Bronchial epithelial cell (primary cell): ENCODE measurements around the gene C10orf120. TPM values are rescaled to one million over a fixed set of nuclear protein-coding genes. Genes with fewer than 3 reads are reported as not detected.

ENCODE experiments used
- DNase-seq: peaks from one replicate; pipeline ENCODE4 v3.0.0-alpha.2; 2010; ENCODE audit warnings: low read depth
- FAIRE-seq: peaks from 2 replicates; lab custom pipeline; 2011; peaks lifted over from hg19 to GRCh38; lab: Jason Lieb, UNC
- H3K27me3 ChIP-seq: 2 replicates; pipeline ENCODE4 v1.5.1; 2011; ENCODE audit warnings: low read length; ENCODE audit not compliant: control insufficient read depth, insufficient read depth
- H3K36me3 ChIP-seq: 2 replicates; pipeline ENCODE4 v1.5.1; 2011; ENCODE audit warnings: low read length; ENCODE audit not compliant: control insufficient read depth, insufficient read depth
- H3K4me3 ChIP-seq: 2 replicates; pipeline ENCODE4 v1.5.1; 2011; ENCODE audit warnings: mild to moderate bottlenecking, low read depth, low read length, control low read depth
- CTCF ChIP-seq: IDR thresholded peaks from 2 replicates; pipeline ENCODE4 v1.5.1; 2011; ENCODE audit warnings: mild to moderate bottlenecking, moderate library complexity, low read length, control low read depth, inconsistent platforms; ENCODE audit not compliant: insufficient read depth, severe bottlenecking
- total RNA-seq: library from RNA; depleted of rRNA; stranded (reverse); fragments of >200 nt; gene quantifications from 2 replicates; pipeline ENCODE4 v1.2.1, GENCODE V29; 2014

Gene C10orf120
- total RNA-seq, 1 donor from 2014 or later: not detected

GRCh38 chr10:122733931-122734665 is 34.5 kb upstream of the C10orf120 start:
- FAIRE-seq (no peak), DNase-seq (no peak)
- no peaks in the 10 kb centered on the region for H3K36me3 ChIP-seq
- no peak for TF ChIP-seq CTCF
- H3K4me3 ChIP-seq: no peak overlapping the region
- H3K27me3 ChIP-seq: no peaks in the 10 kb centered on the region

DNA sequence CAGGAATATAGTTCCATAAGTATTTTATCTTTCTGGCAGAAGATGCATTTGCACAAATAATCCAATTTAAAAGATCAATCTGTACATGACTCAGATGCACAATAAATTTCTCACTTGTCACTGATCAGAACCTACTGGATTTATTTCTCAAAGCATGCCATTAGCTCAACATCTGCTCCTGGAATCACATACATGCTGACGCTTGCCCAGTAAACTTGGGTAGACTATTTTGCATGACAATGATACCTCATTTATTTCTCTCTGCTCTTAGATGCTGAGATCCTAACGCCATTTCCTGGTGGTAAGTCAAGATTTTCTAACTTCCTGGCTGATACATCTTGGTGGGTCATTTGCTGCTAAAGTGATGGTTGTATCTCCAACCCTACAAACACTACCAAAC is 33.8 kb upstream of the C10orf120 start:
- TF ChIP-seq CTCF: no peak
- DNase-seq (peak; percentile 45), FAIRE-seq (no peak)
- no peaks in the 10 kb centered on the region for H3K36me3 ChIP-seq
- no peak overlapping the region for H3K4me3 ChIP-seq
- no peaks in the 10 kb centered on the region for H3K27me3 ChIP-seq

DNA sequence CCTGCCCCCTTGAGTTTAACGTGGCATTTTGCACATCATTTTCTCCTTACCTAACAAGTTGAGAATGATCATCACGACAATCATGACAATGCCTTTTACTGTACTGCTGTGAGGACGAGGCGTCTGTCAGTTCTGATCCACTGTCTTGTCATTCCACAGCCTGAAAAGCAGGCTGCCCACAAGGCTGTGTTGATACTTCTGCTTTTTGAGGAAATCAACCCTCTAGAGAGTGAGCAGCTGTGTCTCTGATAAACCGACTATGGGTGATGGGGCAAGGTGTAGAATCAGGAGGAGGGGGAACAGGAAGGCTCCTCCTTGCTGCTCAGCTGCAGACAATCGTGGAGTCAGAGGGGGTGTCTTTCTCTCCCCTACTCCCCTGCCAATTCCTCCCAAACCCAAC is 30.6 kb upstream of the C10orf120 start:
- Histone ChIP-seq H3K27me3 (no peaks in the 10 kb centered on the region), H3K4me3 (no peak overlapping the region), H3K36me3 (no peaks in the 10 kb centered on the region)
- FAIRE-seq (no peak), DNase-seq (no peak)
- no peak for TF ChIP-seq CTCF

- DNase-seq: no peak
- Histone ChIP-seq H3K27me3 (no peaks in the 10 kb centered on the region), H3K36me3 (no peaks in the 10 kb centered on the region), H3K4me3 (no peak overlapping the region)
- no peak for FAIRE-seq
- TF ChIP-seq CTCF: no peak
Observed at GRCh38 chr10:122729126-122729525, 29.5 kb upstream of the C10orf120 start.

DNA sequence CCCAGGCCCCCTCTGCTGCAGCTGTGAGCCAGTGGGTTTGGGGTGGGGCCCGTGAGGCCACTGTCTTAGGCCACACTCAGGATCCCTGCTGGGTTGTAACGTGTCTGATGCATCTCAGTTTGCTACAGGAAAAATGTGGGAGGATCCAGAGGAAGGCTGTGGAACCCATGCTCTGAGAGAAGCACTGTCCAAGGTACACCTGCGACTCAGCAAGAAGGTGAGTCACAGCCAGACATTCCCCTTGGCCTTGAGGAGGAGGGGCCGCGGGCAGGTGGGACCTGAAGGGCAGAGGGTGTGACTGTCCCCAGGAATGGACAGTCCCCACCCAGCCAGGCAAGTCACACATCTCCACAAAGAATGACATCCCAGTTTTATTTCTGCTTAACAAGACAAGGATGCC is 27.8 kb upstream of the C10orf120 start:
- Histone ChIP-seq H3K4me3 (no peak overlapping the region), H3K36me3 (no peaks in the 10 kb centered on the region), H3K27me3 (no peaks in the 10 kb centered on the region)
- FAIRE-seq (no peak), DNase-seq (peak; percentile 37)
- no peak for TF ChIP-seq CTCF

DNA sequence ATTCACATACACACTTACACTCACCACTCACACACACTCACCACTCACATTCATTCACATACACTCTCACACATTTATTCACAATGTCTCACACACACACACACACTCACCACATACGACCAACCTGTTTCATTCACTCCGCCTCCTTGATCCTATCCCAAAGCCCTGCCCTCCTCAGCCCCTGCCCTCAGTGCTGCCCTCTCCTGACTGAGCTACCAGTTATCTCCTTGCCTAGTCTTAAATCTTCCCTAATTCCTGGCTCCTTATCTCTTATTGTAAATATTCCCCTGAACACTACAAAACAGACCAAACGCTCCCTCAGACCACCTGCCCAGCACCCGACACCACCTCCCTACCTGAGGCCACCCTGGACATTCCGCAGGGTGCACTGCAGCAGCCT is 26.1 kb upstream of the C10orf120 start:
- no peak for DNase-seq
- H3K27me3 ChIP-seq: no peaks in the 10 kb centered on the region
- no peak overlapping the region for H3K4me3 ChIP-seq
- TF ChIP-seq CTCF: peak; percentile 27
- FAIRE-seq: no peak
- no peaks in the 10 kb centered on the region for H3K36me3 ChIP-seq
